CD14-positive monocyte (primary cell): ENCODE data around the gene SUPV3L1. TPM values are rescaled to one million over a fixed set of nuclear protein-coding genes. Genes with fewer than 3 reads are reported as not detected.

ENCODE experiments used
- DNase-seq, 3 donors: peaks; one replicate each; pipeline ENCODE4 v3.0.0-alpha.2; 2011 to 2022
- H2AFZ ChIP-seq: 2 replicates; pipeline ENCODE4 v1.6.0; 2012; ENCODE audit warnings: mild to moderate bottlenecking, low read depth, low read length, inconsistent platforms; ENCODE audit not compliant: insufficient read depth, poor library complexity, severe bottlenecking
- H3K27ac ChIP-seq, 2 donors: 1 replicate in 1 of 2; 2 replicates in 1 of 2; pipeline ENCODE4 v1.5.1; 2012 to 2013; ENCODE audit warnings: low read length in 2 of 2, control low read depth in 1 of 2, inconsistent platforms in 1 of 2, low read depth in 1 of 2, mild to moderate bottlenecking in 1 of 2
- H3K27me3 ChIP-seq, 2 donors: one replicate each; pipeline versions ENCODE4 v1.6.0 to v1.6.1; 2011 to 2013; ENCODE audit warnings: low read length in 2 of 2; ENCODE audit not compliant: control insufficient read depth in 2 of 2, insufficient read depth in 2 of 2
- H3K36me3 ChIP-seq, 2 donors: replicated peaks in 1 of 2; 1 replicate in 1 of 2; 2 replicates in 1 of 2; pipeline versions ENCODE4 v1.5.1 to v1.6.1; 2012 to 2013; ENCODE audit warnings: low read length in 2 of 2, control low read depth in 1 of 2, inconsistent platforms in 1 of 2, mild to moderate bottlenecking in 1 of 2; ENCODE audit not compliant: insufficient read depth in 2 of 2, control insufficient read depth in 1 of 2
- H3K4me1 ChIP-seq, 2 donors: 1 replicate in 1 of 2; 2 replicates in 1 of 2; pipeline versions ENCODE4 v1.5.1 to v1.6.1; 2012 to 2013; ENCODE audit warnings: low read length in 2 of 2, control low read depth in 1 of 2, inconsistent platforms in 1 of 2, mild to moderate bottlenecking in 1 of 2, moderate library complexity in 1 of 2; ENCODE audit not compliant: insufficient read depth in 2 of 2, control insufficient read depth in 1 of 2
- H3K4me2 ChIP-seq: replicated peaks from 2 replicates; pipeline ENCODE3; 2012; ENCODE audit warnings: low read length, moderate library complexity, mild to moderate bottlenecking; ENCODE audit not compliant: poor library complexity, severe bottlenecking; ENCODE audit errors: extremely low read depth
- H3K4me3 ChIP-seq, 3 experiments: fragments of 200-600 bp in 1 of 3; sonication (generic) in 1 of 3; replicated peaks in 1 of 3; 1 replicate in 2 of 3; 2 replicates in 1 of 3; pipeline ENCODE4 v1.5.1; 2011 to 2013; ENCODE audit warnings: low read length in 3 of 3, mild to moderate bottlenecking in 3 of 3, control low read depth in 2 of 3, low read depth in 2 of 3, inconsistent platforms in 1 of 3, moderate library complexity in 1 of 3
- H3K79me2 ChIP-seq: 2 replicates; pipeline ENCODE4 v1.6.0; 2012; ENCODE audit warnings: mild to moderate bottlenecking, control low read depth, inconsistent platforms, low read length, moderate library complexity; ENCODE audit not compliant: insufficient read depth
- H3K9ac ChIP-seq: 2 replicates; pipeline ENCODE4 v1.6.0; 2017; ENCODE audit warnings: low read length, mild to moderate bottlenecking; ENCODE audit not compliant: insufficient read depth, poor library complexity, severe bottlenecking
- H3K9me3 ChIP-seq, 2 donors: replicated peaks in 1 of 2; 1 replicate in 1 of 2; 2 replicates in 1 of 2; pipeline versions ENCODE4 v1.5.1 to v1.6.1; 2012 to 2013; ENCODE audit warnings: low read length in 2 of 2, control low read depth in 1 of 2; ENCODE audit not compliant: control insufficient read depth in 1 of 2, insufficient read depth in 1 of 2
- H4K20me1 ChIP-seq: 2 replicates; pipeline ENCODE4 v1.6.0; 2012; ENCODE audit warnings: mild to moderate bottlenecking, low read length, control low read depth, moderate library complexity; ENCODE audit not compliant: insufficient read depth
- H3K27ac Mint-ChIP-seq, 7 donors: one replicate each; pipeline ENCODE4 v1.8.0; 2020; ENCODE audit warnings: mild to moderate bottlenecking in 7 of 7, mixed read lengths in 7 of 7, moderate library complexity in 6 of 7, inconsistent platforms in 2 of 7
- H3K27me3 Mint-ChIP-seq, 3 donors: one replicate each; pipeline ENCODE4 v1.8.0; 2021 to 2022; ENCODE audit warnings: low read depth in 3 of 3, mild to moderate bottlenecking in 3 of 3, mixed read lengths in 3 of 3, moderate library complexity in 3 of 3, inconsistent platforms in 1 of 3
- H3K36me3 Mint-ChIP-seq, 2 donors: one replicate each; pipeline ENCODE4 v1.8.0; 2020; ENCODE audit warnings: mixed read lengths in 2 of 2, inconsistent platforms in 1 of 2, mild to moderate bottlenecking in 1 of 2
- H3K4me1 Mint-ChIP-seq: one replicate; pipeline ENCODE4 v1.8.0; 2020; ENCODE audit warnings: mild to moderate bottlenecking, mixed read lengths
- H3K4me3 Mint-ChIP-seq, 2 donors: one replicate each; pipeline ENCODE4 v1.8.0; 2020; ENCODE audit warnings: mild to moderate bottlenecking in 2 of 2, mixed read lengths in 2 of 2, moderate library complexity in 1 of 2
- H3K9me3 Mint-ChIP-seq, 7 donors: one replicate each; pipeline ENCODE4 v1.8.0; 2020 to 2022; ENCODE audit warnings: mixed read lengths in 7 of 7, mild to moderate bottlenecking in 6 of 7, moderate library complexity in 6 of 7, inconsistent platforms in 2 of 7
- CTCF ChIP-seq: fragments of 200-600 bp; IDR thresholded peaks from one replicate; pipeline ENCODE4 v1.8.0; 2022; ENCODE audit warnings: antibody characterized with exemption, mild to moderate bottlenecking
- WGBS: methylation state at CpG from one replicate; pipeline ENCODE4 v1.1.5; 2013; ENCODE audit warnings: missing lambda C conversion rate; ENCODE audit not compliant: insufficient coverage; 5-methylcytosine and 5-hydroxymethylcytosine counted together
- intact Hi-C, 2 donors: fragments of 100-400 bp; cut with micrococcal nuclease; formaldehyde crosslinking; loops; one replicate each; pipeline versions ENCODE4 v1.15.0 to v1.15.1; 2023
- polyA plus RNA-seq, 3 donors: library from polyadenylated mRNA; depleted of rRNA in 1 of 3; unstranded in 2 of 3; stranded (reverse) in 1 of 3; fragments of 300-500 nt in 2 of 3; fragments of >200 nt in 1 of 3; fragmentation: Illumina TruSeq in 2 of 3; gene quantifications; 1 replicate in 2 of 3; 2 replicates in 1 of 3; pipeline ENCODE4 v1.2.3, GENCODE V29; 2012 to 2021

SUPV3L1 gene
- polyA plus RNA-seq, 3 donors = 6.8 to 18.8 (median 7.3) TPM

- TF ChIP-seq CTCF = no peak
- no peak overlapping the region for H3K4me3 Mint-ChIP-seq
- Histone ChIP-seq H2AFZ (no peak overlapping the region), H3K4me2 (no peak overlapping the region), H3K27me3 (no peaks in the 10 kb centered on the region), H3K36me3 (no peaks in the 10 kb centered on the region), H3K27ac (no peak overlapping the region), H3K9ac (no peak overlapping the region), H4K20me1 (no peaks in the 10 kb centered on the region), H3K4me1 (no peaks in the 10 kb centered on the region), H3K79me2 (no peaks in the 10 kb centered on the region), H3K4me3 (no peak overlapping the region), H3K9me3 (no peaks in the 10 kb centered on the region)
- H3K27me3 Mint-ChIP-seq = peaks cover under 1 to 6% (median 2%) of the 10 kb centered on the region in 3 donors
- H3K36me3 Mint-ChIP-seq = no peaks in the 10 kb centered on the region
- 98% methylated on average over 6 of the region's 14 CpGs for WGBS
- H3K9me3 Mint-ChIP-seq = no peaks in the 10 kb centered on the region
- H3K27ac Mint-ChIP-seq = no peak overlapping the region
- intact Hi-C loops = no loop called here
- no peak for DNase-seq
- peaks cover 3% of the 10 kb centered on the region for H3K4me1 Mint-ChIP-seq
Measured at GRCh38 chr10:69246581-69247312, 66.7 kb downstream of the SUPV3L1 start.

- Mint-ChIP-seq H3K27ac (peak overlapping the region in 1 of 7 donors; percentile 16), H3K9me3 (no peaks in the 10 kb centered on the region), H3K4me3 (no peak overlapping the region), H3K36me3 (no peaks in the 10 kb centered on the region), H3K27me3 (peaks cover 0 to 6% (median 2%) of the 10 kb centered on the region in 3 donors), H3K4me1 (peaks cover 3% of the 10 kb centered on the region)
- no peak overlapping the region for H3K9ac ChIP-seq
- no peaks in the 10 kb centered on the region for H3K79me2 ChIP-seq
- TF ChIP-seq CTCF = no peak
- no peaks in the 10 kb centered on the region for H3K36me3 ChIP-seq
- no peaks in the 10 kb centered on the region for H3K4me1 ChIP-seq
- H3K4me2 ChIP-seq = no peak overlapping the region
- H2AFZ ChIP-seq = no peak overlapping the region
- no peak for DNase-seq
- H3K9me3 ChIP-seq = no peaks in the 10 kb centered on the region
- intact Hi-C loops = no loop called here
- H3K4me3 ChIP-seq = no peak overlapping the region
- no peaks in the 10 kb centered on the region for H4K20me1 ChIP-seq
- H3K27me3 ChIP-seq = no peaks in the 10 kb centered on the region
- WGBS = over 99% methylated on average over 11 of the region's 13 CpGs
- H3K27ac ChIP-seq = no peak overlapping the region
Measured at GRCh38 chr10:69247313-69247710, 67.3 kb downstream of the SUPV3L1 start.
